SIG-M5 treated with dmso at 0.1 percent for 504 hours (cell line): ENCODE measurements around the gene FOLH1.
"Not testable (repeated sequence)": the region's sequence is repeated elsewhere in the genome, so short reads cannot be mapped to it uniquely, and the experiment has no call there.

Source experiments
- DNase-seq: peaks from one replicate; lab custom pipeline; 2025; ENCODE audit not compliant: unreplicated experiment; lab: John Stamatoyannopoulos, UW

The FOLH1 gene

GRCh38 chr11:49184756-49185155, 23.6 kb downstream of the FOLH1 start:
- DNase-seq: not testable (repeated sequence)

- peak; percentile 5 for DNase-seq
These were observed 30.5 kb downstream of the FOLH1 start for GRCh38 chr11:49177936-49178335.

DNA sequence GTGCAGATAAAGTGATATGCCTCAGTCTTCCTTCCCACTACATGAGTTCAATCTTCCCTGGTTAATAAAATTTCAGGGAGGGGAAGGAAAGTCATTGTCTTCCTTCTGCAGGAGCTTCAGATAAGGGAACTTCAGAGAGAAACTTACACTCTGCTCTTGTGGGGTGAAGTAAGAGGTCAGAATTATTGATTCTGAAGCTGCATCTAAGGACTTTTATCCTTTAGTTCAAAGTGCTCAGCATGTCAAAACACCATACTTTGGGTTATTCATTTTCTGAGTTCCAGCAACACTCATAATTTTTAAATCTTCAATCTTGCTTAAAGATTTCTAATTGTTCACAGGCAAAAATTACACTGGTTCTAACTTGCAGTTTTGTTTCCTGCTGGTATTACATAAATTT, 33.0 kb downstream of the FOLH1 start:
- not testable (repeated sequence) for DNase-seq

DNA sequence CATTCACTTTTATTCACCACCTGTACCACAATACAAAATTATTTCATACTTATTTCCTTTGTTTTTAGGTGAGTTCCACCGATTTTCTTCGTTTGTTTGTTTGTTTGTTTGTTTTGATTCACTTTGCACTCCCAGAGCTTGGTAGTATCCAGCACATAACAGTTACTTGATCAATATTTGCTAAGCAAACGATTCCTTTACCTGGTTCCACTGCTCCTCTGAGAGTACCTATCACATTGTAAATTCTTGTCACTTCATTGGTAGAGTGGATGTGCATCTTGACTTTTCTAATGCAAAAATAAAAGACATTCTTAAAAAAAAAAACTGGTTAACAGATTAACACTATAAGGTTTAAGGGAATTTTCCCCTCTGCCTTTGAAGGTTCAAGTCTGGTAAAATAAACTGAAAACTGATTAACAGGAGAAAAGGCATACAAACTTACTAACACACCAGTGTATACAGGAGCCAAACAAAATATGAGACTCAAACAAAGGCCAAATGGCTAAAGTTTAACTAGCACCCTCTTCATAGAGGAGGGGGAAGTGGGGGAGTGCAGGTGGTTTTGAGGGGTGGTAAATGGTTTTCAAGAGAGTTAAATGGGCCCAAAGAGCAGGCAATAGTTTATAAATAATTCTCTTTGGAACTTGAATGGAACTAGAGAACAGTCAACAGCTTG, 33.6 kb downstream of the FOLH1 start:
- DNase-seq: not testable (repeated sequence)

DNA sequence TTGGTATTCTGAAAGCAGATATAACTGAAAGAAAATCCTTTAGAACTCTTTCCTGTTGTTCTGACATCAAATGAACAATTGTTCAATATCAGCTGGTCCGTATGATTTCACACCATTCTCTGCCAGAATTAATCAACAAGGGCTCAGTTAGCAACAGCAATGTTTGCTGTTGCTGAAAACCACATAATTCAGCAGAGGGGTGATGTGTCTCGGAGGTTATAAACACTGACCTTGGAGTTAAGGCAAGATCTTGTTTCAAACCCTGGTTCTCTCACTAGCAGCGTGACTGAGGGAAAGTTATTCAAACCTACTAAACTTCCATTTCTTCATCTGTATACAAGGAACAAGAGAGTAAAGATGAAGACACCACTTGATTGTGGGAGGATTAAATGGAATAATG, 36.8 kb downstream of the FOLH1 start:
- DNase-seq: not testable (repeated sequence)

DNA sequence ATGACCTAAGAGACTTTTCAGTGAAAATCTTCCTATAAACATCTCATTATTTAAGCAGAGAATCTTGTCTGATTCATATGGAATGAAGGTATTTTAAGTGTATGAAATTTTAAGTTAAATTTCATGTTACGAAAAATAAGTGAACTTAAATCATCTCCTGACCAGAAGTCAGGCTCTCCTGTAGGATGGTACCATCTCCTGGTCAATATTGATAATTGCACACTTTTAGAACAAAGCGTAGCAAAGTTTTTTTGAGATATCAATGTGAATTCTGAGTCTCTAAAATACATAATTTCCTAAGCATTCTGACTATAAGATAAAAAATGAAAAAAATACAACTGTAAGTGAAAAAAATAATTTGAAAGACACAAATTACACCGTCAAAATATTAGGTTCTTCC, 38.8 kb downstream of the FOLH1 start:
- not testable (repeated sequence) for DNase-seq

GRCh38 chr11:49168992-49169391, 39.4 kb downstream of the FOLH1 start:
- DNase-seq: not testable (repeated sequence)

DNA sequence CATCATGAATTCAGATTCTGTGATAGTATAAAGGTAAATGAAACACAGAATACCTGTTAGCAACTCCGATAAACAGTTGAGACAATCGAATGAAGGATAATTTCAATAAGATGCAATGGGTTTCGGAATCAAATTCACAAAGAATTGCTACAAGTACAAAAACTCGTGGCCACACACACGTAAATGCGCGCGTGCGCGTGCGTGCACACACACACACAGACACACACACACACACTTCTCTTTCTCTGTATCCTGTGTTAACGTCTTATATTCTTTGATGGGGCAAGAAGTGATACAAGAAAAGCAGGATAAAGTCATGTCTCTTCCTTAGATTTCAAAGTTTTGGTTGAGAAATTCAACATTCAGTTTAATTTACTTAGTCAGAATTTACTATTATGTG, 57.2 kb downstream of the FOLH1 start:
- no peak for DNase-seq

- not testable (repeated sequence) for DNase-seq
These were observed 106.0 kb downstream of the FOLH1 start for GRCh38 chr11:49102356-49102755.
